Panc1 (cell line): ENCODE data around the gene DLGAP4. TPM values are rescaled to one million over a fixed set of nuclear protein-coding genes. Genes with fewer than 3 reads are reported as not detected.
A peak's percentile ranks its signal among the peaks of the same experiment; 100 is the strongest.
"Not testable (repeated sequence)": the region's sequence is repeated elsewhere in the genome, so short reads cannot be mapped to it uniquely, and the experiment has no call there.

Source experiments
- ATAC-seq: fragments of 200-7000 bp; cut with Tn5 transposase; 2 replicates; pipeline ENCODE4 v1.9.1; 2020; ENCODE audit warnings: mild to moderate bottlenecking, moderate library complexity
- BruUV-seq: library from RNA; stranded (reverse); fragments of 400-500 nt; replicated peaks from 2 replicates; lab custom pipeline; 2021; lab: Mats Ljungman, UMichigan
- CTCF ChIA-PET: fragments of 300-600 bp; sonication (Branson Sonifier 250); formaldehyde crosslinking; loops from one replicate; lab custom pipeline; 2022; ENCODE audit warnings: antibody characterized with exemption; lab: Charles Lee
- POLR2A ChIA-PET: fragments of 300-600 bp; sonication (Branson Sonifier 250); formaldehyde crosslinking; loops from one replicate; lab custom pipeline; 2022; ENCODE audit warnings: antibody characterized with exemption; lab: Charles Lee
- DNase-seq: peaks from one replicate; pipeline ENCODE4 v3.0.0-alpha.2; 2010; ENCODE audit warnings: low read depth, low spot score
- H3K27ac ChIP-seq: 2 replicates; pipeline ENCODE4 v1.5.1; 2011; ENCODE audit warnings: mild to moderate bottlenecking, low read length, inconsistent platforms
- H3K27me3 ChIP-seq: fragments of 200-500 bp; sonication (Bioruptor generic); 2 replicates; pipeline ENCODE4 v1.6.0; 2014; ENCODE audit warnings: low read length, inconsistent platforms; ENCODE audit not compliant: control insufficient read depth, insufficient read depth
- H3K36me3 ChIP-seq: fragments of 200-500 bp; sonication (Bioruptor generic); 2 replicates; pipeline ENCODE4 v1.5.1; 2014; ENCODE audit warnings: inconsistent platforms, mild to moderate bottlenecking, low read length, moderate library complexity; ENCODE audit not compliant: control insufficient read depth, insufficient read depth
- H3K4me1 ChIP-seq: 2 replicates; pipeline ENCODE4 v1.5.1; 2011; ENCODE audit warnings: inconsistent platforms, mild to moderate bottlenecking, low read length, moderate library complexity; ENCODE audit not compliant: control insufficient read depth, insufficient read depth
- H3K4me3 ChIP-seq, 2 experiments: 2 replicates each; pipeline ENCODE4 v1.5.1; 2011 to 2012; ENCODE audit warnings: low read depth in 2 of 2, low read length in 2 of 2, mild to moderate bottlenecking in 2 of 2, inconsistent platforms in 1 of 2, moderate library complexity in 1 of 2
- H3K9me3 ChIP-seq: fragments of 200-500 bp; sonication (Bioruptor generic); 2 replicates; pipeline ENCODE4 v1.5.1; 2014; ENCODE audit warnings: low read depth, mild to moderate bottlenecking, inconsistent platforms, low read length, moderate library complexity; ENCODE audit not compliant: control insufficient read depth, insufficient read depth
- CTCF ChIP-seq: fragments of 450-650 bp; IDR thresholded peaks from 2 replicates; pipeline ENCODE4 v1.5.1; 2017; ENCODE audit warnings: mild to moderate bottlenecking
- POLR2AphosphoS5 ChIP-seq: IDR thresholded peaks from 2 replicates; pipeline ENCODE4 v1.6.1; 2012; ENCODE audit warnings: mild to moderate bottlenecking, low read depth, low read length, moderate library complexity
- REST ChIP-seq, 2 experiments: IDR thresholded peaks; 2 replicates each; pipeline ENCODE4 v1.6.1; 2011 to 2012; ENCODE audit warnings: low read depth in 2 of 2, control low read depth in 1 of 2, low read length in 1 of 2, mild to moderate bottlenecking in 1 of 2, moderate library complexity in 1 of 2; ENCODE audit not compliant: insufficient read depth in 1 of 2
- TCF7L2 ChIP-seq: IDR thresholded peaks from 2 replicates; pipeline ENCODE4 v1.6.1; 2011; ENCODE audit warnings: mild to moderate bottlenecking, low read depth, low read length, inconsistent platforms
- in situ Hi-C: cut with HindIII; loops from 2 replicates; pipeline ENCODE4 v1.10.0; 2016; ENCODE audit warnings: low sequenced_read_pairs, low pct_unique_long_range_greater_than_20kb
- intact Hi-C: fragments of 100-400 bp; cut with micrococcal nuclease; formaldehyde crosslinking; loops from one replicate; pipeline ENCODE4 v1.10.0; 2022; ENCODE audit not compliant: unreplicated experiment
- total RNA-seq: library from RNA; stranded (reverse); gene quantifications from one replicate; pipeline ENCODE4 v1.2.1, GENCODE V29; 2021; ENCODE audit not compliant: unreplicated experiment

Gene DLGAP4
- total RNA-seq, 1 experiment from 2014 or later, result 52.5 TPM

GRCh38 chr20:36378686-36379085 lies 72.5 kb downstream of the DLGAP4 start:
- TF ChIP-seq TCF7L2, result no peak
- Histone ChIP-seq H3K9me3 (no peaks in the 10 kb centered on the region), H3K4me3 (no peak overlapping the region), H3K4me1 (no peaks in the 10 kb centered on the region), H3K27ac (no peak overlapping the region), H3K27me3 (peaks cover 2% of the 10 kb centered on the region; the same call in 1 of the 2 replicates), H3K36me3 (no peaks in the 10 kb centered on the region)
- ChIA-PET POLR2A (no interaction called here), CTCF (no interaction called here)
- no peak for ATAC-seq
- DNase-seq, result no peak
- in situ Hi-C loops (no loop called here), intact Hi-C loops (no loop called here)
- BruUV-seq, result no TSS peak

GRCh38 chr20:36379914-36380313 lies 73.8 kb downstream of the DLGAP4 start:
- H3K27me3 ChIP-seq, H3K27ac ChIP-seq, in situ Hi-C loops, DNase-seq, H3K4me1 ChIP-seq, H3K9me3 ChIP-seq, BruUV-seq, POLR2A ChIA-PET, H3K4me3 ChIP-seq, H3K36me3 ChIP-seq, ATAC-seq, intact Hi-C loops: not testable (repeated sequence)
- CTCF ChIA-PET, result interaction anchor here (0.6 kb wide), 1 partner anchor 616 kb away, joined by 5 read pairs; no protein-coding TSS in a partner anchor

- Histone ChIP-seq H3K4me3 (no peak overlapping the region), H3K36me3 (no peaks in the 10 kb centered on the region), H3K27me3 (no peaks in the 10 kb centered on the region; the same call in 1 of the 2 replicates), H3K27ac (no peak overlapping the region), H3K9me3 (no peaks in the 10 kb centered on the region), H3K4me1 (no peaks in the 10 kb centered on the region)
- ATAC-seq (no peak), DNase-seq (no peak)
- no TSS peak for BruUV-seq
- intact Hi-C loops, result no loop called here
- in situ Hi-C loops, result no loop called here
- ChIA-PET POLR2A (no interaction called here), CTCF (interaction anchor here (0.6 kb wide), 1 partner anchor 52 kb away, joined by 3 read pairs; no protein-coding TSS in a partner anchor)
- no peak; the same call in 1 of the 2 replicates for TF ChIP-seq CTCF
- TF ChIP-seq REST (IDR thresholded peaks at IDR 0.05; ENCODE audit: insufficient read depth in 1 of 2, low read depth in 2 of 2, low read length in 1 of 2), result peak; percentile 98 to 99
- no peak for TF ChIP-seq POLR2AphosphoS5
Measured at GRCh38 chr20:36384022-36384619, 78.0 kb downstream of the DLGAP4 start.
